CD4-positive, alpha-beta T cell (primary cell): ENCODE results near the gene SSTR1. TPM values are rescaled to one million over a fixed set of nuclear protein-coding genes. Genes with fewer than 3 reads are reported as not detected.

ENCODE experiments used
- ATAC-seq: fragments of 200-7000 bp; cut with Tn5 transposase; one replicate; pipeline ENCODE4 v1.10.0; 2022; ENCODE audit warnings: mild to moderate bottlenecking; ENCODE audit not compliant: poor library complexity
- CTCF ChIA-PET: fragments of 350-600 bp; sonication (Branson Sonifier 250); formaldehyde crosslinking; loops from one replicate; lab custom pipeline; 2021; ENCODE audit warnings: antibody characterized with exemption, inconsistent platforms; lab: Charles Lee
- POLR2A ChIA-PET: fragments of 350-600 bp; sonication (Branson Sonifier 250); formaldehyde crosslinking; loops from one replicate; lab custom pipeline; 2021; ENCODE audit warnings: antibody characterized with exemption, inconsistent platforms; lab: Charles Lee
- DNase-seq, 14 experiments: peaks; one replicate each; pipeline ENCODE4 v3.0.0-alpha.2; 2013 to 2020; ENCODE audit warnings: mixed read lengths in 2 of 14
- H3K27ac ChIP-seq, 2 donors: one replicate each; pipeline versions ENCODE4 v1.5.1 to v1.7.0; 2013; ENCODE audit warnings: low read length in 2 of 2, low read depth in 1 of 2, mild to moderate bottlenecking in 1 of 2
- H3K27me3 ChIP-seq, 2 experiments: 1 replicate in 1 of 2; 2 replicates in 1 of 2; pipeline versions ENCODE4 v1.6.1 to v1.7.0; 2013; ENCODE audit warnings: low read length in 2 of 2, control low read depth in 1 of 2, mild to moderate bottlenecking in 1 of 2, moderate library complexity in 1 of 2; ENCODE audit not compliant: insufficient read depth in 2 of 2, control insufficient read depth in 1 of 2
- H3K36me3 ChIP-seq: one replicate; pipeline ENCODE4 v1.6.1; 2013; ENCODE audit warnings: low read length, control low read depth; ENCODE audit not compliant: insufficient read depth
- H3K4me1 ChIP-seq: one replicate; pipeline ENCODE4 v1.6.1; 2013; ENCODE audit warnings: low read length, control low read depth; ENCODE audit not compliant: insufficient read depth
- H3K4me3 ChIP-seq: one replicate; pipeline ENCODE4 v1.5.1; 2013; ENCODE audit warnings: mild to moderate bottlenecking, low read length, moderate library complexity
- H3K9me3 ChIP-seq, 2 experiments: 1 replicate in 1 of 2; 2 replicates in 1 of 2; pipeline versions ENCODE4 v1.6.1 to v1.7.0; 2013; ENCODE audit warnings: low read length in 2 of 2, mild to moderate bottlenecking in 2 of 2, control low read depth in 1 of 2, moderate library complexity in 1 of 2; ENCODE audit not compliant: control insufficient read depth in 1 of 2, insufficient read depth in 1 of 2
- H3K27ac Mint-ChIP-seq: one replicate; pipeline ENCODE4 v1.8.0; 2020; ENCODE audit warnings: mixed read lengths
- H3K27me3 Mint-ChIP-seq: one replicate; pipeline ENCODE4 v1.8.0; 2021; ENCODE audit warnings: mixed read lengths
- H3K36me3 Mint-ChIP-seq: one replicate; pipeline ENCODE4 v1.8.0; 2021; ENCODE audit warnings: low read depth, mixed read lengths
- H3K4me1 Mint-ChIP-seq: one replicate; pipeline ENCODE4 v1.8.0; 2021; ENCODE audit warnings: low read depth, mixed read lengths
- H3K4me3 Mint-ChIP-seq: one replicate; pipeline ENCODE4 v1.8.0; 2020; ENCODE audit warnings: mild to moderate bottlenecking, mixed read lengths
- H3K9me3 Mint-ChIP-seq: one replicate; pipeline ENCODE4 v1.8.0; 2020; ENCODE audit warnings: mixed read lengths
- CTCF ChIP-seq: fragments of 200-600 bp; IDR thresholded peaks from one replicate; pipeline ENCODE4 v1.8.0; 2022; ENCODE audit warnings: antibody characterized with exemption, mild to moderate bottlenecking
- intact Hi-C, 2 experiments: fragments of 100-400 bp; cut with DNase I in 1 of 2; cut with micrococcal nuclease in 1 of 2; formaldehyde crosslinking; loops; one replicate each; pipeline versions ENCODE4 v1.15.1 to v1.9.0; 2023 to 2025; cut with DNase I, micrococcal nuclease
- total RNA-seq, 174 experiments: library from RNA in 2 of 174; stranded (reverse) in 2 of 174; gene quantifications; one replicate each; pipeline ENCODE4 v1.2.3 and lab custom pipeline; 2021 to 2026

SSTR1 gene
- total RNA-seq, 2 experiments from 2014 or later, result not detected

GRCh38 chr14:38202444-38203191 lies 5.1 kb upstream of the SSTR1 start:
- Mint-ChIP-seq H3K4me3 (no peak overlapping the region), H3K4me1 (no peaks in the 10 kb centered on the region), H3K9me3 (peaks cover 2% of the 10 kb centered on the region), H3K36me3 (no peaks in the 10 kb centered on the region), H3K27me3 (peaks cover 22% of the 10 kb centered on the region), H3K27ac (no peak overlapping the region)
- TF ChIP-seq CTCF, result no peak
- DNase-seq (no peak), ATAC-seq (no peak)
- CTCF ChIA-PET, result no interaction called here
- H3K27me3 ChIP-seq, result peaks cover 4 to 11% of the 10 kb centered on the region in 2 experiments
- no peaks in the 10 kb centered on the region for H3K36me3 ChIP-seq
- H3K9me3 ChIP-seq, result no peaks in the 10 kb centered on the region
- intact Hi-C loops, result no loop called here
- H3K27ac ChIP-seq, result no peak overlapping the region
- H3K4me1 ChIP-seq, result peaks cover 2% of the 10 kb centered on the region
- POLR2A ChIA-PET, result no interaction called here
- H3K4me3 ChIP-seq, result no peak overlapping the region

- TF ChIP-seq CTCF, result no peak
- no peak overlapping the region for H3K27ac Mint-ChIP-seq
- peaks cover 16% of the 10 kb centered on the region for H3K4me1 ChIP-seq
- ATAC-seq (no peak), DNase-seq (no peak)
- POLR2A ChIA-PET, result no interaction called here
- peaks cover 6% of the 10 kb centered on the region for H3K4me1 Mint-ChIP-seq
- H3K4me3 Mint-ChIP-seq, result no peak overlapping the region
- peaks cover 34% of the 10 kb centered on the region for H3K27me3 Mint-ChIP-seq
- H3K36me3 Mint-ChIP-seq, result no peaks in the 10 kb centered on the region
- intact Hi-C loops, result no loop called here
- no peak overlapping the region for H3K27ac ChIP-seq
- CTCF ChIA-PET, result no interaction called here
- H3K9me3 ChIP-seq, result peaks cover 0 to 3% of the 10 kb centered on the region in 2 experiments
- no peak overlapping the region for H3K4me3 ChIP-seq
- H3K9me3 Mint-ChIP-seq, result peaks cover 2% of the 10 kb centered on the region
- peaks cover 10 to 24% of the 10 kb centered on the region in 2 experiments for H3K27me3 ChIP-seq
- no peaks in the 10 kb centered on the region for H3K36me3 ChIP-seq
Observed at GRCh38 chr14:38203929-38204718, 3.6 kb upstream of the SSTR1 start.

DNA sequence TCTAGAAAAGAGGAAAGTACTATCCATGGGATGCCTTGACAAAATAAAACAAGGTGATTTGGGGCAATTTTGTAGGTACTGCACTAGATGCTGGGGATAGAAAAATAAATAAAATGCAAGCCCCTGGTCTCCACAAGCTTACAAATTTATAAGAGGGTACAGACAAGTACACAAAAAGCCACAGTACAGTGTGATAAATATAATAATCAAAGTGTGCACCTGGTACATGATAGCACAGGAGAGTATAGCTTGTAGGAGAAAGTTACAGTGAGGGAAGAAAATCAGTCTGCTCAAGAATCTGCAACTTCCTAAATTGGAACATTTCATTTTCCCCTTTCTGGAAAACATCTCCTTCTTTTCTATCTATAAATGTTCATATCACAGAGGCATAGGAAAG lies 3.0 kb upstream of the SSTR1 start:
- H3K4me3 ChIP-seq, result no peak overlapping the region

More for the DNA sequence above, 3.0 kb upstream of the SSTR1 start:
- ChIA-PET CTCF (no interaction called here), POLR2A (no interaction called here)
- peaks cover 6% of the 10 kb centered on the region for H3K4me1 Mint-ChIP-seq
- no peak overlapping the region for H3K4me3 Mint-ChIP-seq
- intact Hi-C loops, result no loop called here
- H3K27me3 Mint-ChIP-seq, result peaks cover 38% of the 10 kb centered on the region
- peaks cover 0 to 6% of the 10 kb centered on the region in 2 experiments for H3K9me3 ChIP-seq
- no peak for TF ChIP-seq CTCF
- H3K36me3 Mint-ChIP-seq, result no peaks in the 10 kb centered on the region
- H3K4me1 ChIP-seq, result peaks cover 21% of the 10 kb centered on the region
- no peaks in the 10 kb centered on the region for H3K36me3 ChIP-seq
- H3K27ac ChIP-seq, result no peak overlapping the region
- H3K27ac Mint-ChIP-seq, result no peak overlapping the region
- peaks cover 2% of the 10 kb centered on the region for H3K9me3 Mint-ChIP-seq
- ATAC-seq (no peak), DNase-seq (no peak)
- H3K27me3 ChIP-seq, result peaks cover 12 to 26% of the 10 kb centered on the region in 2 experiments
